Measurements from ENCODE around the gene RP9.
"Not testable (repeated sequence)": the region's sequence is repeated elsewhere in the genome, so short reads cannot be mapped to it uniquely, and the experiment has no call there.

RP9 gene

DNA sequence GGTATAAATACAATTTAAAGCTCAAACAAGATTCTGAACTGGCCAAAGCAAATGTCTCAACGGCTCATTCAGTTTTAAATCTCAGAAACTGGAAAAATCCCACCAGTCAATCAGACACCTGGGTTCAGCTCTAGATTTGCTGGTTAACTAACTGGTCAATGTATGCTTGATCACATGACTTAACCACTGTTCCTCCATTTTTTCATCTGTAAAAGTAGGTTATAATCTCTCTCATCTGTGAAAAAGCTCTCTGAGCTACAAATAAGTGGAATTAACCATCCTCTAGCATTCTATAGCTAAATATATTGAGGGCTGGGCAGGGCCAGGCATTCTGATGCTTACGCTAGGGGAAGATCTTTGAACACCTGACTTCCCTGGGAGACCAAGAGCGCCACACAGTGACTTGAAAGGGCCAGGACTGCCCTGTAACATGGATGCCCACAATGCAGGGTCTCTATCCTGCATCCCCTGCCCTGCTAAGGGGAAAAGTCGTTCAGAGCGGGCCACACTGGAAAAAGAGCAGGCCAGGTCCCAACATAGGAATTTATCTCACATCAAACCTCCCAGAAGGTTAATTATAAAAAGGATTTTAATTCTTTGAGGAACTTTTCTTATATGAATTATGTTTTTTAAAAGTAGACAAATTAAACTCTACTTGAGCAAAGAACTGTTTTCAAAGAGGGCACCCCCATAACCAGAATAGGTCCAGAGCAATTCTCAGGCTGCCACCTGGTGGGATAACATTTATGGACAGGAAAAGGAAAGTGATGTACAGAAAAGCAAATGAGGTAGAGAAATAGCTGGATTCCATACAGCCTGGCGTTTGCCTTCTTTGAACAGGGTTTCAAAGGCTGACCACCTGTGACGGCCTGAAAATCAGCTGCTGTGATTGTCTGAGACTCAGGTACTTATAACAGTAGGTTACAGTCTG lies 1.8 kb downstream of the RP9 start:
- peak; percentile 68 for TF ChIP-seq CTCF (conservative IDR thresholded peaks at IDR 0.05; ENCODE audit: low read depth, low read length)
- H3K4me3 ChIP-seq (ENCODE audit: low read depth, low read length) = peak overlapping the region; percentile 24
- DNase-seq (ENCODE audit: low read depth) = peak; percentile 74

- no peak for DNase-seq (ENCODE audit: low read depth)
- no peak overlapping the region for H3K4me3 ChIP-seq (ENCODE audit: low read depth, low read length)
- TF ChIP-seq CTCF (conservative IDR thresholded peaks at IDR 0.05; ENCODE audit: low read depth, low read length) = no peak
Observed at GRCh38 chr7:33101906-33102305, 7.3 kb downstream of the RP9 start.

DNA sequence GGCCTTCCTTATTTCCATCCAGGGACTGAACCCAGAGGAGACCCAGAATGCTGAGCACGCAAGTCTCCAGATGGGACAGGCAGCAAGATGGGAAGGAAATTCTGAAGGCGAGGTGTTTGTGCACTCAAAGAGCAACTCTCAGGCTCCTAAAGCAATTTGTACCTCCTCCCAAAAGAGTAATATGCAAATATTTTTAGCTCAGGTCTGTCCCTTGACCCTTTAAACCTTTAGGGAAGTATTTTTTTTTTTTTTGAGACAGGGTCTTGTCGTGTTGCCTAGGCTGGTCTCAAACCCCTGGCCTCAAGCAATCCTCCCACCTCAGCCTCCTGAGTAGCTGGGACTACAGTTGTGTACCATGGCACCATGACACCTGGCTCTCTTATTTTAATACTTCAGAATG lies 8.4 kb downstream of the RP9 start:
- TF ChIP-seq CTCF (conservative IDR thresholded peaks at IDR 0.05; ENCODE audit: low read depth, low read length) = no peak
- DNase-seq (ENCODE audit: low read depth) = no peak
- H3K4me3 ChIP-seq (ENCODE audit: low read depth, low read length) = no peak overlapping the region

DNA sequence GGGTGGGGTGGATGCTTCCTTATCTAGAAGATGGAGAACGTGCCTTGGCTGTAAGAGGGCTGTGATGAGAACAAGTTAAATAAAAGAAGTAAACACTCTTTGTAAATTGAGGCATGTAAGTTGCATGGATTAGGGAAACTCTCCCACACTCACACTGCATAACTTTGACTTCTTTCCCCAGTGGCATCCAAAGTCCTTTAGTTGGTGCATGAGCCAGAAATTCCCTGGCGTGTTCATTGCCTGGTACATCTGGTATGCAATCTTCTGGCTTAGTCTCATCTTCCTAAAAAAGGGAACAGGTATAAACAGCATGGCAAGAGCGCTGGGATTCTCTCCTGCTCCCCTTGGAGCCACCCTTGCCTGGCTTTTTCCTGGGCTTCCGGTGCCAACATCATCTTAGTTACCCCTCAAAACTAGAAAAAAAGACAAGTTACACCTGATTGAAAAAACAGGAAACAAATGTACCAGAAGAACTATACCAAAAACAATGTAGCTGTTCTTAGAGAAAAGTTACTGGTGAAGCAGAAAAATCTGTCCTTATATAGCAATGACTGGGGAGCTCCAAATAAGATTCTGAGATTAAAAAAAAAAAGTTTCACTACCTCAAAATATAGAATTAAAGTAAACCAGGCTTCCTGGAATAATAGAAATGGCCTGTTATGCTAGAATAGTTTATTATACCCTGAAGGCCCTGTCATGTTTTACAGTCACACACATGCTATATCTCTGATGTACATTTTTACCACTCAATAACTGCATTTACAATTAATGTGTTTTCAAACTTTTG lies 9.9 kb downstream of the RP9 start:
- TF ChIP-seq CTCF (conservative IDR thresholded peaks at IDR 0.05; ENCODE audit: low read depth, low read length) = no peak
- H3K4me3 ChIP-seq (ENCODE audit: low read depth, low read length) = no peak overlapping the region
- no peak for DNase-seq (ENCODE audit: low read depth)

GRCh38 chr7:33094745-33095275 lies 14.4 kb downstream of the RP9 start:
- DNase-seq (ENCODE audit: low read depth); H3K4me3 ChIP-seq (ENCODE audit: low read depth, low read length): not testable (repeated sequence)

DNA sequence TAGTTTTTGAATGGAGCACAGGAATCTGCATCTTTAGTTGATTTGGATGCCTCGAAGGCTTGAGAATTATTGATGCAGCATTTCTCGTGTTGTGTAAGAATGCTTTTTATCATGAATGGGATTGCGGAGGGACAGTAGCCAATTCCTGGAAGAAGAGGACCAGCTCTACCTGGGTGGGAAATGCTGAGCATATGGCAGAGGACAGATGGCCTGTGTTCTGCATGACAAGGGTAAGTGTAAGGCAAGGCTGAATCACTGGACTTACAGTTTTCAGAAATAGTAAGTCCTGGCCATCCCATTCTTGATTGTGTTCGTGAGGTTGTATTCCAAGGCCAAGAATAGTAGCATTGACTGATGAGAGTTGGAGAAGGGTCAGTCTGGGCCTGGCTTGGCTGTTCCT lies 15.9 kb downstream of the RP9 start:
- TF ChIP-seq CTCF (conservative IDR thresholded peaks at IDR 0.05; ENCODE audit: low read depth, low read length) = no peak
- no peak overlapping the region for H3K4me3 ChIP-seq (ENCODE audit: low read depth, low read length)
- no peak for DNase-seq (ENCODE audit: low read depth)

DNA sequence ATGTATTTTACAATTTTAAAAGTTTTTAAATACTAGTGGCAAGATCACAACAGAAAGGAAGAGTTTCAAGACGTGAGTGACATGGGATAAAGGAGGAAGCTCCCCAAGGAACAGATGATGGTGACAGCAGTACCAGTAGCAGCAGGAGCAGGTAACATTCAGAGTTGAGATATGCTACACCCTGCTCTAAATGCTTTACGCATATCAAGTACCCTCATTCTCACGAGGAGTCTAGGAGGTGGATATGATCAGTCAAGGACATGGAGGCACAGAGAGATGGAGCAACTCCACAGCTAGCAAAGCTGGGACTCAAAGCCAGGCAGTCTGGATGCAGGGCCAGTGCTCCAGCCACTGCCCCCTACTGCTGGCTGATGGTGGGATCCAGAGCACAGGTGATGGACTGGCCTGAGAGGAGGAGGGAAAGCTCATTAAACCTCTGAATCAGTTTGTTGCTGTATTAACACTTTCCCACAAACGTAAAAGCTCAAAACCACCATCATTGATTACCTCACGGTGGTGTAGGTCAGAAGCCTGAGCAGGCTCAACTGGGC lies 17.5 kb downstream of the RP9 start:
- no peak for DNase-seq (ENCODE audit: low read depth)
- no peak overlapping the region for H3K4me3 ChIP-seq (ENCODE audit: low read depth, low read length)
- no peak for TF ChIP-seq CTCF (conservative IDR thresholded peaks at IDR 0.05; ENCODE audit: low read depth, low read length)

All from choroid plexus epithelial cell (primary cell).